ENCODE results near the gene AIMP1.

AIMP1 gene

DNA sequence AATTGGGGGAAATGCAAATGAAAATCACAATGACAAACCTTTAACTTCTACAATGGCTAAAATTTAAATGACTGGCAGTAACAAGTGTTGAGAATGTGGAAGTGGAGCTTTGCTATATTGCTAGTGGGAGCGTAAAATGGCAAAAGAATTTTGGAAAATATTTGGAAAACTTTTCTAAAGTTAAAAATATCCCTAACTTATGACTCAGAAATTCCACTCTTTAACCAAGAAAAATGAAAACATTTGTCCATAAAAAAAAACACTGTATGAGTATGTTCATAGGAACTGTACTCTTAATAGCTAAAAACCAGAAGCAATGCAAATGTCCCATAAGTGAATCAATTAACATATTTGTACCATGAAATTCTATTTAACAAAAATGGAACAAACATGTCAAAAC is 4.0 kb upstream of the AIMP1 start:
- no peak overlapping the region for H3K4me3 ChIP-seq (ENCODE audit: low read depth, low read length)
- TF ChIP-seq, protein P1, sequence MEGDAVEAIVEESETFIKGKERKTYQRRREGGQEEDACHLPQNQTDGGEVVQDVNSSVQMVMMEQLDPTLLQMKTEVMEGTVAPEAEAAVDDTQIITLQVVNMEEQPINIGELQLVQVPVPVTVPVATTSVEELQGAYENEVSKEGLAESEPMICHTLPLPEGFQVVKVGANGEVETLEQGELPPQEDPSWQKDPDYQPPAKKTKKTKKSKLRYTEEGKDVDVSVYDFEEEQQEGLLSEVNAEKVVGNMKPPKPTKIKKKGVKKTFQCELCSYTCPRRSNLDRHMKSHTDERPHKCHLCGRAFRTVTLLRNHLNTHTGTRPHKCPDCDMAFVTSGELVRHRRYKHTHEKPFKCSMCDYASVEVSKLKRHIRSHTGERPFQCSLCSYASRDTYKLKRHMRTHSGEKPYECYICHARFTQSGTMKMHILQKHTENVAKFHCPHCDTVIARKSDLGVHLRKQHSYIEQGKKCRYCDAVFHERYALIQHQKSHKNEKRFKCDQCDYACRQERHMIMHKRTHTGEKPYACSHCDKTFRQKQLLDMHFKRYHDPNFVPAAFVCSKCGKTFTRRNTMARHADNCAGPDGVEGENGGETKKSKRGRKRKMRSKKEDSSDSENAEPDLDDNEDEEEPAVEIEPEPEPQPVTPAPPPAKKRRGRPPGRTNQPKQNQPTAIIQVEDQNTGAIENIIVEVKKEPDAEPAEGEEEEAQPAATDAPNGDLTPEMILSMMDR (IDR thresholded peaks at IDR 0.05; ENCODE audit: borderline replicate concordance, insufficient read depth, low read depth, low read length) = no peak

DNA sequence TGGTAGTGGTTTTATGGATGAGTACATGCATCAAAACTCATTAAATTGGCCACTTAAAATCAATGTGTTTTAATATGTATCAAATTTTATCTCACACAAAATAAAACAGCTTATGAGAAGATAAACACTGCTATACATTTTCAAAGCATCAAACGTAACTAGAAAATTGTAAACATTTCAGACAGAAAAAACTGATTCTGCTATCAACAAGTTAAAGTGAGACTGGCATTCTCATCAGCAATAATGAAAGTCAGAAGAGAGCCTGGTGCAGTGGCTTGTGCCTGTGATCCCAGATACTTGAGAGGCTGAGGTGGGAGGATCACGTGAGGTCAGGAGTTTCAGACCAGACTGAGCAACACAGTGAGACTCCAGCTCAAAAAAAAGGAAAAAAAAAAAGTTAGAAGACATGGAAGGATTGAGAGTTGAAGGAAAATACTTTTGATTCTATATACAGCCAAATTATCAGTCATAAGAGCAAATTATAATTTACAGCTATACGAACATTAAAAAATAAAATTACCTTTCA is 3.3 kb upstream of the AIMP1 start:
- no peak overlapping the region for H3K4me3 ChIP-seq (ENCODE audit: low read depth, low read length)
- TF ChIP-seq, protein P1 (IDR thresholded peaks at IDR 0.05; ENCODE audit: borderline replicate concordance, insufficient read depth, low read depth, low read length) = no peak

DNA sequence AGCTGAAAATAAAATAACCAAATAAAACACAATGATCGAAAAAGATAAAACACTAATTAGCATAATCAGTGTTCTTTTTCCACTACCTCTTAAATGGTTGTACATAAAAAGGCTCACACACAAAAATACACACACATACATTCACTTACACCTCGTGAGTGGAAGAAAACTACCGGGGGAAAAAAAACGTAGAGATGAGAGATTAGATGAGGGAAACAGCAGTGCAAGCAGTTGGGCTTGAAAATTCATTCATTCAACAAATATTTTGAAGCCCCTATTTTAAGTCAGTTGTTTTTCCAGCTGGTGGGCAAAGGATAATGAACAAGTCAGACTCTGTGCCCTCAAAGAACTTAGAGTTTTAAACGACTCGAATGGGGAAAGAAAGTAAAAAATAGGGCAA is 1.4 kb upstream of the AIMP1 start:
- TF ChIP-seq, protein P1 (IDR thresholded peaks at IDR 0.05; ENCODE audit: borderline replicate concordance, insufficient read depth, low read depth, low read length) = no peak
- H3K4me3 ChIP-seq (ENCODE audit: low read depth, low read length) = peak overlapping the region; percentile 94

DNA sequence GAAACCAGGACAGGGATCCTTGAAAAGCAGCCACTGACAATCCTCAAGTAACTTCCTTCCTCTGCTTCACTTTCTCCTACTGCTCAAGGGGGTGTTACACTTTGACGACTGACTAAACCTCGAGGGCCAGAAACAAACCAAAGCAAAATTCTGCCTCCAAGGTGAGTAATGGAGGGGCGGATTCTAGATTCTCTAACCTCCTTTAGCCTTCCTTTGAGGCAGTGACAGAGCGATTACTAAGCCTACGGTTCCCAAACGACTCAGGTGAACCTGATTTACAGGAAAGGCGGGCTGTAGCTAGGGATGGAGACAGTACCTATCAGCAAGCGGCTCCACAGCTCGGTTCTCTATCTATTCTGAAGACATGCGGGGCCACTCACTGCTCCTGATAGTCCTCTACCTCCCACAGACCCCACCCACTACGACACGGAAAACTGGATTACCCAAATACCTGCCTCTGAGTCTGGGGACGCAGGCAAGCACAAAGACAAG is 828 bp upstream of the AIMP1 start:
- TF ChIP-seq, protein P1 (IDR thresholded peaks at IDR 0.05; ENCODE audit: borderline replicate concordance, insufficient read depth, low read depth, low read length) = no peak
- peak overlapping the region; percentile 94 for H3K4me3 ChIP-seq (ENCODE audit: low read depth, low read length)

DNA sequence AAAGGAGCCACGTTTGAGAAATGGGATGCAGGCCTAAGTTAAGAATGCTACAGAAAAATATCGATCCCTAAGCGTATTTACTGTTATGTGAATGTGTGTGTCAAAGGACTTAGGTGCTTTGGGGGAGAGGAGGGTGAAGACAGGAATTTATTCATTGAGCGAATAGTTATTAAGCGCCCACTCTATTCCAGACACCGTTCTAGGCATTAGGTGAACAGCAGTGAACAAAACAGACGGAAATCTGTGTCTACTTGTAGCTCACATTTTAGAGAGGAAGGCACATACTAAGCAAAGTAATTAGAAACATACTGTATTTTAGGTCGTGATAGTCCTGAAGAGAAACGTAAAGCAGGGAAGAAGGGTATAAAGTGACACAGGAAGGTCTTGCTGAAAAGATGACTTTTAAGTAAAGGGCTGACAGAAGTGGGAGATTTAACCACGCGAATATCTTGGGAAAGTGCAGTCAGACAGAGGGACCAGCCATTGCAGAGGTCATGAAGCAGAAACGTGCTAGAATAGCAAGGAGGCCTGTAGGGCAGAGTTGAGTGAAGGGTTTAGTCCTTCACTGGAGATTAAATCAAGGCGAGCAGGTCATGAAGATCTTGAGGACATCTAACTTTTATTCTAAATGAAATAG is 541 bp downstream of the AIMP1 start:
- H3K4me3 ChIP-seq (ENCODE audit: low read depth, low read length) = peak overlapping the region; percentile 94
- TF ChIP-seq, protein P1 (IDR thresholded peaks at IDR 0.05; ENCODE audit: borderline replicate concordance, insufficient read depth, low read depth, low read length) = no peak

DNA sequence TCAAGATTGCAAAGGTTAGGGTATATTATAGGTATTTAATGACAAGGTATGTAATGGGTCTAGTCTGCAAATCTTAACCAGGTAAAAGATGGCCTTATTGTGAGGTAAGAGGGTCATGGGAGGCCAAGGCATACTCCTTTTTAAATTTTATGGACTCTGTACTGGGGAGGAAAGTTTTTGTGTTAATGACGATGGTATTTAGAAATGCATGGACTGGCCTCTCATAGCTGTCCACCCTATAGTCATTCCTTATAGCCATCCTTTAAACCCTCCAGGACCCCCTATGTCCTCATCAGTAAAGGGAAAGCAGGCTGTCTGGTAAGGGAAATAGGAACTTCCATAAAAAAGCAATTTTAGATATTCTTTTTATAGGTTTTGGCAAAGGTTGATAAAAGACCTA is 1.5 kb downstream of the AIMP1 start:
- TF ChIP-seq, protein P1 (IDR thresholded peaks at IDR 0.05; ENCODE audit: borderline replicate concordance, insufficient read depth, low read depth, low read length) = no peak
- H3K4me3 ChIP-seq (ENCODE audit: low read depth, low read length) = no peak overlapping the region

DNA sequence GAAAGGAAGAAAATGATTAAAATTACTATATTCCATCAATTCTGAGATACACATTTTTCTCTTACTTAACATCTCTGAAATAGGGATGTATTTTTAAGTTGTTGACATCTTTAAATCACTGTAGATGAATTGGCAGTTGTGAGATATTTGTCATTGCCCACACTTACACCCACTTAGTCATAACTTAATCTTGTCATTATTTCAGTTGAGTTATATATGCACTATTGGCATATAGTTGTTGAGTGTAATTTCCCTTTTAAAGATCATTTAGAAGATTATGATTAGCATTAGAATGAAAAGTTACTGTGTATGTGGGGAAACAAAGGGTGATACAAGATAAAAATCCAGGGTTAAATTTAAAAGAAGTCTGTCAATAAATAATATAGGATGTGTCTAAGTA is 2.2 kb downstream of the AIMP1 start:
- TF ChIP-seq, protein P1 (IDR thresholded peaks at IDR 0.05; ENCODE audit: borderline replicate concordance, insufficient read depth, low read depth, low read length) = no peak
- no peak overlapping the region for H3K4me3 ChIP-seq (ENCODE audit: low read depth, low read length)

Data from GM12875 (cell line).